ENCODE measurements around the gene ENPP3. TPM values are rescaled to one million over a fixed set of nuclear protein-coding genes. Genes with fewer than 3 reads are reported as not detected.

Gene ENPP3
- total RNA-seq, 2 donors from 2014 or later = 2.2 to 25.0 TPM

DNA sequence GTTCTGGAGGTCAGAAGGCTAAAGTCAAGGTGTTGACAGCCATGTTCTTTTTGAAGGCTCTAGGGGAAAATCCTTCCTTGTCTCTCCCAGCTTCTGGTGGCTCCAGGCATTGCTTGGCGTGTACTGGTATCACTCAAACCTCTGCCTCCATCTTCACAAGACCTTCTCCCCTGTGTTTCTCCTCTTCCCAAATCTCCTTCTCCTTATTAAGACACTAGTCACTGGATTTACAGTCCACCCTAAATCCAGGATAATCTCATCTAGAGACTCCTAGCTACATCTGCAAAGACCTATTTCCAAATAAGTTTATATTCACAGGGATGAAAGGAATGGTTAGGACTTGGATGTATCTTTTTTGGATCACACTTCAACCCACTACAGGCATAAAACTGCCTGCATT, 99.7 kb downstream of the ENPP3 start:
- H3K9me3 ChIP-seq = no peaks in the 10 kb centered on the region
- no peaks in the 10 kb centered on the region for H3K36me3 ChIP-seq
- intact Hi-C loops (cut with DNase I) = no loop called here
- H3K4me3 ChIP-seq = no peak overlapping the region
- TF ChIP-seq POLR2A (IDR thresholded peaks at IDR 0.05) (no peak), POLR2AphosphoS5 (IDR thresholded peaks at IDR 0.05) (no peak)
- TF ChIP-seq, protein P1, sequence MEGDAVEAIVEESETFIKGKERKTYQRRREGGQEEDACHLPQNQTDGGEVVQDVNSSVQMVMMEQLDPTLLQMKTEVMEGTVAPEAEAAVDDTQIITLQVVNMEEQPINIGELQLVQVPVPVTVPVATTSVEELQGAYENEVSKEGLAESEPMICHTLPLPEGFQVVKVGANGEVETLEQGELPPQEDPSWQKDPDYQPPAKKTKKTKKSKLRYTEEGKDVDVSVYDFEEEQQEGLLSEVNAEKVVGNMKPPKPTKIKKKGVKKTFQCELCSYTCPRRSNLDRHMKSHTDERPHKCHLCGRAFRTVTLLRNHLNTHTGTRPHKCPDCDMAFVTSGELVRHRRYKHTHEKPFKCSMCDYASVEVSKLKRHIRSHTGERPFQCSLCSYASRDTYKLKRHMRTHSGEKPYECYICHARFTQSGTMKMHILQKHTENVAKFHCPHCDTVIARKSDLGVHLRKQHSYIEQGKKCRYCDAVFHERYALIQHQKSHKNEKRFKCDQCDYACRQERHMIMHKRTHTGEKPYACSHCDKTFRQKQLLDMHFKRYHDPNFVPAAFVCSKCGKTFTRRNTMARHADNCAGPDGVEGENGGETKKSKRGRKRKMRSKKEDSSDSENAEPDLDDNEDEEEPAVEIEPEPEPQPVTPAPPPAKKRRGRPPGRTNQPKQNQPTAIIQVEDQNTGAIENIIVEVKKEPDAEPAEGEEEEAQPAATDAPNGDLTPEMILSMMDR (IDR thresholded peaks at IDR 0.05) = no peak
- DNase-seq (ENCODE audit: low spot score) = no peak
- H3K4me1 ChIP-seq (replicated peaks) = no peaks in the 10 kb centered on the region
- WGBS = 90% methylated on average over 1 of the region's 1 CpG
- H3K27me3 ChIP-seq (replicated peaks; ENCODE audit: insufficient read depth) = no peaks in the 10 kb centered on the region
- H3K27ac ChIP-seq = no peak overlapping the region

GRCh38 chr6:131739136-131739535, 102.0 kb downstream of the ENPP3 start:
- Histone ChIP-seq H3K27ac (no peak overlapping the region), H3K27me3 (replicated peaks; ENCODE audit: insufficient read depth) (no peaks in the 10 kb centered on the region), H3K36me3 (no peaks in the 10 kb centered on the region), H3K9me3 (no peaks in the 10 kb centered on the region), H3K4me1 (replicated peaks) (no peaks in the 10 kb centered on the region), H3K4me3 (no peak overlapping the region)
- intact Hi-C loops (cut with DNase I) = no loop called here
- DNase-seq (ENCODE audit: low spot score) = no peak
- TF ChIP-seq, protein P1 (IDR thresholded peaks at IDR 0.05) = no peak
- no peak for TF ChIP-seq POLR2A (IDR thresholded peaks at IDR 0.05)
- no peak for TF ChIP-seq POLR2AphosphoS5 (IDR thresholded peaks at IDR 0.05)
- 80% methylated on average over 5 of the region's 5 CpGs for WGBS

GRCh38 chr6:131740161-131740560, 103.1 kb downstream of the ENPP3 start:
- H3K9me3 ChIP-seq = no peaks in the 10 kb centered on the region
- H3K27me3 ChIP-seq (replicated peaks; ENCODE audit: insufficient read depth) = no peaks in the 10 kb centered on the region
- H3K4me1 ChIP-seq (replicated peaks) = no peaks in the 10 kb centered on the region
- intact Hi-C loops (cut with DNase I) = no loop called here
- H3K27ac ChIP-seq = no peak overlapping the region
- no peak for DNase-seq (ENCODE audit: low spot score)
- H3K36me3 ChIP-seq = no peaks in the 10 kb centered on the region
- 81% methylated on average over 4 of the region's 4 CpGs for WGBS
- H3K4me3 ChIP-seq = no peak overlapping the region
- TF ChIP-seq, protein P1 (IDR thresholded peaks at IDR 0.05) = no peak
- no peak for TF ChIP-seq POLR2AphosphoS5 (IDR thresholded peaks at IDR 0.05)
- TF ChIP-seq POLR2A (IDR thresholded peaks at IDR 0.05) = no peak

DNA sequence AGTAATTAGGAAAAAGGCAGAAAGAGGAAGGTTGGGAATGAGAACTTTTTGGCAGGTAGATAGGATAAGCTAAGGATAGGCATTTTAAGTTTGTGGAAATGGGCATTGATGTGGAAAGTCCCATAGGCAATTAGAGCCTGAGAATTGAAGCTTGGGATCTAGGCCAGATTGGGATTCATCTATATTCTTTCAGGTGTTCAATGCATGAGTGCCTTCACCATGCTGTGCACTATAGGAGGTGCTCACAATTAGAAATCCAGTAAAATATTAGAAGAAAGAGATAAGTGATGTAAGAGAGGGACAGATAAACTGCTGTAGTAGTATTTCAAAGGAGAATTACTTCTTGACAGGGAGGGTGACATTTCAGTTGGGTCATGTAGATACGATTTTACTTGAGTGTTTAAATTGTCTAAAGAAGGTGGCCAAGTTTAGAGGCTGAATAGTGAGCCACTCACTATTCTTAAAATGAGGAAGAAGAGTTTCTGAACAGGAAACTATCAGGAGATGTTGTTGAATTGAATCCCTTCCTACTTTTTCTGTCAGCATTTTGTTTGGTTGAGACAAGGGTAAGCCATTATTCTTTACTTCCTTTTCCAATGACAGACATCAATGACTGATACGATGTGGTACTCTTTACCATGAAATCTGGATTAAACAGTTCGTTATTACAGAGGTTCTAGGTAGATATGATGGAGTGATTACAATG, 104.7 kb downstream of the ENPP3 start:
- WGBS = 71% methylated on average over 3 of the region's 3 CpGs
- TF ChIP-seq POLR2AphosphoS5 (IDR thresholded peaks at IDR 0.05) (no peak), POLR2A (IDR thresholded peaks at IDR 0.05) (no peak)
- TF ChIP-seq, protein P1 (IDR thresholded peaks at IDR 0.05) = no peak
- intact Hi-C loops (cut with DNase I) = no loop called here
- H3K27me3 ChIP-seq (replicated peaks; ENCODE audit: insufficient read depth) = no peaks in the 10 kb centered on the region
- no peaks in the 10 kb centered on the region for H3K4me1 ChIP-seq (replicated peaks)
- H3K9me3 ChIP-seq = no peaks in the 10 kb centered on the region
- H3K4me3 ChIP-seq = no peak overlapping the region
- no peaks in the 10 kb centered on the region for H3K36me3 ChIP-seq
- H3K27ac ChIP-seq = no peak overlapping the region
- DNase-seq (ENCODE audit: low spot score) = no peak
